K562 (cell line): ENCODE results near the gene DCAF17. TPM values are rescaled to one million over a fixed set of nuclear protein-coding genes. Genes with fewer than 3 reads are reported as not detected.
A peak's percentile ranks its signal among the peaks of the same experiment; 100 is the strongest.

Experiments used
- ATF4 ChIP-seq: fragments of 450-650 bp; formaldehyde crosslinking; IDR thresholded peaks from 2 replicates; pipeline ENCODE4 v1.4.0; 2022; ENCODE audit warnings: mild to moderate bottlenecking, moderate library complexity
- ATF6 ChIP-seq: sonication (generic); formaldehyde crosslinking; IDR thresholded peaks from 2 replicates; pipeline ENCODE4 v1.4.0; 2020; ENCODE audit warnings: mild to moderate bottlenecking, missing genetic modification reagents
- BCLAF1 ChIP-seq, 2 experiments: fragments of 450-650 bp in 1 of 2; IDR thresholded peaks; 2 replicates each; pipeline ENCODE4 v1.6.1; 2011 to 2017; ENCODE audit warnings: low read depth in 2 of 2, antibody characterized with exemption in 1 of 2, borderline replicate concordance in 1 of 2, low read length in 1 of 2, mild to moderate bottlenecking in 1 of 2, mixed read lengths in 1 of 2; ENCODE audit not compliant: control insufficient read depth in 1 of 2
- BRF1 ChIP-seq: IDR thresholded peaks from 3 replicates; pipeline ENCODE4 v1.6.1; 2011; ENCODE audit warnings: borderline replicate concordance, mild to moderate bottlenecking; ENCODE audit not compliant: insufficient read length; ENCODE audit errors: extremely low read depth
- CCAR2 ChIP-seq: fragments of 200-400 bp; formaldehyde crosslinking; IDR thresholded peaks from 2 replicates; pipeline ENCODE4 v1.6.1; 2017; ENCODE audit warnings: mild to moderate bottlenecking, low read depth, low read length
- FOS ChIP-seq: IDR thresholded peaks from 3 replicates; pipeline ENCODE4 v1.6.1; 2011; ENCODE audit not compliant: insufficient read length; ENCODE audit errors: extremely low read depth
- GATA2 ChIP-seq: sonication (generic); formaldehyde crosslinking; IDR thresholded peaks from 2 replicates; pipeline ENCODE4 v1.4.0; 2020; ENCODE audit warnings: mild to moderate bottlenecking, missing genetic modification reagents
- HDGF ChIP-seq: fragments of 450-650 bp; IDR thresholded peaks from 2 replicates; pipeline ENCODE4 v1.6.1; 2016
- KLF16 ChIP-seq: IDR thresholded peaks from 2 replicates; pipeline ENCODE4 v1.6.1; 2016; ENCODE audit warnings: antibody characterized with exemption
- MBD2 ChIP-seq: sonication (generic); IDR thresholded peaks from 2 replicates; pipeline ENCODE4 v1.6.1; 2016; ENCODE audit warnings: low read depth, borderline replicate concordance
- NKRF ChIP-seq: fragments of 450-650 bp; IDR thresholded peaks from 2 replicates; pipeline ENCODE4 v1.6.1; 2016; ENCODE audit warnings: borderline replicate concordance
- NR3C1 ChIP-seq: sonication (generic); formaldehyde crosslinking; IDR thresholded peaks from 2 replicates; pipeline ENCODE4 v1.8.1; 2022; ENCODE audit warnings: missing genetic modification reagents
- RNF219 ChIP-seq: fragments of 250-450 bp; sonication (Bioruptor Pico); IDR thresholded peaks from 2 replicates; pipeline ENCODE4 v1.5.0; 2022; ENCODE audit warnings: mild to moderate bottlenecking
- SRSF9 ChIP-seq: fragments of 200-400 bp; formaldehyde crosslinking; IDR thresholded peaks from 2 replicates; pipeline ENCODE4 v1.6.1; 2017; ENCODE audit warnings: low read depth, low read length, borderline replicate concordance
- STAT5B ChIP-seq: fragments of 250-450 bp; sonication (Bioruptor Pico); IDR thresholded peaks from 2 replicates; pipeline ENCODE4 v1.8.0; 2021; ENCODE audit warnings: mild to moderate bottlenecking, inconsistent platforms
- TEAD4 ChIP-seq, 2 experiments: sonication (generic) in 1 of 2; formaldehyde crosslinking in 1 of 2; IDR thresholded peaks; 2 replicates each; pipeline versions ENCODE4 v1.6.1 to v1.8.0; 2012 to 2022; ENCODE audit warnings: borderline replicate concordance in 1 of 2, inconsistent platforms in 1 of 2, low read length in 1 of 2, mild to moderate bottlenecking in 1 of 2, missing genetic modification reagents in 1 of 2
- ZNF224 ChIP-seq: sonication (generic); formaldehyde crosslinking; IDR thresholded peaks from 2 replicates; pipeline ENCODE4 v1.8.0; 2022; ENCODE audit warnings: mild to moderate bottlenecking, missing genetic modification reagents
- ZNF507 ChIP-seq: conservative IDR thresholded peaks from 2 replicates; pipeline ENCODE4 v1.6.1; 2017; ENCODE audit warnings: missing genetic modification characterization, missing compliant biosample characterization
- ZNF695 ChIP-seq: fragments of 450-650 bp; formaldehyde crosslinking; IDR thresholded peaks from 2 replicates; pipeline ENCODE4 v1.4.0; 2020; ENCODE audit warnings: mild to moderate bottlenecking, moderate library complexity
- polyA plus RNA-seq, 8 experiments: library from polyadenylated mRNA; depleted of rRNA in 4 of 8; stranded (reverse) in 5 of 8; unstranded in 3 of 8; fragments of >200 nt; fragmentation: Nextera tagmentation in 2 of 8; fragmentation: Illumina TruSeq in 1 of 8; extraction: Ambion mirVana in 2 of 8; extraction: Trizol in 1 of 8; gene quantifications; 2 replicates each; pipeline versions ENCODE4 v1.2.1 to v1.2.3, GENCODE V29; 2011 to 2014; ENCODE audit warnings: inconsistent platforms in 1 of 8, missing spikeins in 1 of 8
- total RNA-seq, 7 experiments: library from RNA; depleted of rRNA in 6 of 7; stranded (reverse); fragments of >200 nt in 6 of 7; fragmentation: Illumina TruSeq in 2 of 7; extraction: Trizol in 2 of 7; gene quantifications; 2 replicates each; pipeline versions ENCODE4 v1.2.1 to v1.2.3, GENCODE V29; 2011 to 2021; ENCODE audit warnings: low replicate concordance in 1 of 7

Gene DCAF17
- total and polyA plus RNA-seq, 9 of the 15 experiments (the other 6 are each of a cell fraction or from before 2014, with no cell fraction given) = 10.0 to 38.5 (median 27.1) TPM

- TF ChIP-seq ZNF695 (CRISPR knock-in tag) = no peak
- no peak for TF ChIP-seq CCAR2
- TF ChIP-seq NR3C1 (CRISPR knock-in tag) = no peak
- no peak for TF ChIP-seq ATF4 (CRISPR knock-in tag)
- no peak for TF ChIP-seq RNF219 (CRISPR knock-in tag)
- 0 out of 2 replicates have a peak, but pooled peaks have one; percentile 24 for TF ChIP-seq NKRF
- TF ChIP-seq SRSF9 = no peak
- TF ChIP-seq FOS = no peak
- TF ChIP-seq MBD2 = no peak
- TF ChIP-seq BCLAF1 (IDR thresholded peaks at IDR 0.05; ENCODE audit: borderline replicate concordance in 1 of 2, control insufficient read depth in 1 of 2, low read depth in 2 of 2, low read length in 1 of 2) = no peak
- TF ChIP-seq STAT5B (CRISPR knock-in tag) = no peak
- TF ChIP-seq BRF1 = no peak
- no peak for TF ChIP-seq ATF6 (CRISPR knock-in tag)
- TF ChIP-seq KLF16 = peak; percentile 41
- TF ChIP-seq ZNF507 (tag) = no peak
- TF ChIP-seq HDGF = no peak
- no peak for TF ChIP-seq ZNF224 (CRISPR knock-in tag)
- no peak for TF ChIP-seq TEAD4 (IDR thresholded peaks at IDR 0.05; ENCODE audit: low read length)
- TF ChIP-seq TEAD4 (CRISPR knock-in tag; IDR thresholded peaks at IDR 0.05; ENCODE audit: borderline replicate concordance) = no peak
- 0 out of 2 replicates have a peak, but pooled peaks have one; percentile 27 for TF ChIP-seq GATA2
Measured at GRCh38 chr2:171529914-171530313, 95.9 kb downstream of the DCAF17 start (continued).
